Glutamatergic neuron (in vitro differentiated cells): Measurements from ENCODE around the gene FAM20C. TPM values are rescaled to one million over a fixed set of nuclear protein-coding genes. Genes with fewer than 3 reads are reported as not detected.

ENCODE experiments used
- DNase-seq: peaks from one replicate; pipeline ENCODE4 v3.0.0; 2022
- H3K27ac Mint-ChIP-seq: one replicate; pipeline ENCODE4 v1.8.0; 2020; ENCODE audit warnings: mild to moderate bottlenecking, mixed read lengths, inconsistent platforms; ENCODE audit not compliant: unreplicated experiment
- H3K27me3 Mint-ChIP-seq: one replicate; pipeline ENCODE4 v1.8.0; 2020; ENCODE audit warnings: mild to moderate bottlenecking, moderate library complexity, mixed read lengths, inconsistent platforms; ENCODE audit not compliant: unreplicated experiment
- H3K36me3 Mint-ChIP-seq: one replicate; pipeline ENCODE4 v1.8.0; 2020; ENCODE audit warnings: mild to moderate bottlenecking, mixed read lengths, inconsistent platforms; ENCODE audit not compliant: unreplicated experiment
- H3K4me1 Mint-ChIP-seq: one replicate; pipeline ENCODE4 v1.8.0; 2020; ENCODE audit warnings: mild to moderate bottlenecking, low read depth, mixed read lengths, inconsistent platforms; ENCODE audit not compliant: unreplicated experiment
- H3K4me3 Mint-ChIP-seq: one replicate; pipeline ENCODE4 v1.8.0; 2020; ENCODE audit warnings: mild to moderate bottlenecking, mixed read lengths, inconsistent platforms; ENCODE audit not compliant: unreplicated experiment
- H3K9me3 Mint-ChIP-seq: one replicate; pipeline ENCODE4 v1.8.0; 2020; ENCODE audit warnings: mild to moderate bottlenecking, moderate library complexity, mixed read lengths, inconsistent platforms; ENCODE audit not compliant: unreplicated experiment
- CTCF ChIP-seq: fragments of 200-600 bp; sonication (generic); IDR thresholded peaks from one replicate; pipeline ENCODE4 v1.5.0; 2021; ENCODE audit not compliant: partially characterized antibody, unreplicated experiment
- total RNA-seq: library from RNA; stranded (reverse); fragmentation: NEBNext Ultra II Directional; extraction: Animal tissue kit (Norgen Biotek cat#: 25700); gene quantifications from one replicate; pipeline ENCODE4 v1.2.1, GENCODE V29; 2021; ENCODE audit not compliant: unreplicated experiment

FAM20C gene
- total RNA-seq, 1 donor from 2014 or later = 199 TPM

GRCh38 chr7:176381-176780 lies 16.0 kb upstream of the FAM20C start:
- H3K27me3 Mint-ChIP-seq = peaks cover 5% of the 10 kb centered on the region

GRCh38 chr7:176786-177459 lies 15.4 kb upstream of the FAM20C start:
- DNase-seq = no peak
- Mint-ChIP-seq H3K9me3 (no peaks in the 10 kb centered on the region), H3K4me1 (peaks cover 4% of the 10 kb centered on the region), H3K27ac (no peak overlapping the region), H3K36me3 (no peaks in the 10 kb centered on the region), H3K4me3 (no peak overlapping the region), H3K27me3 (peaks cover 5% of the 10 kb centered on the region)
- no peak for TF ChIP-seq CTCF

More at GRCh38 chr7:176381-176780, 16.0 kb upstream of the FAM20C start:
- H3K4me3 Mint-ChIP-seq = no peak overlapping the region
- H3K27ac Mint-ChIP-seq = no peak overlapping the region
- no peak for DNase-seq
- H3K36me3 Mint-ChIP-seq = no peaks in the 10 kb centered on the region
- peaks cover under 1% of the 10 kb centered on the region for H3K4me1 Mint-ChIP-seq
- TF ChIP-seq CTCF = no peak
- H3K9me3 Mint-ChIP-seq = peaks cover 2% of the 10 kb centered on the region

GRCh38 chr7:178444-178843 lies 13.9 kb upstream of the FAM20C start:
- H3K4me1 Mint-ChIP-seq = peaks cover 5% of the 10 kb centered on the region
- H3K4me3 Mint-ChIP-seq = no peak overlapping the region
- peaks cover 5% of the 10 kb centered on the region for H3K27me3 Mint-ChIP-seq

DNA sequence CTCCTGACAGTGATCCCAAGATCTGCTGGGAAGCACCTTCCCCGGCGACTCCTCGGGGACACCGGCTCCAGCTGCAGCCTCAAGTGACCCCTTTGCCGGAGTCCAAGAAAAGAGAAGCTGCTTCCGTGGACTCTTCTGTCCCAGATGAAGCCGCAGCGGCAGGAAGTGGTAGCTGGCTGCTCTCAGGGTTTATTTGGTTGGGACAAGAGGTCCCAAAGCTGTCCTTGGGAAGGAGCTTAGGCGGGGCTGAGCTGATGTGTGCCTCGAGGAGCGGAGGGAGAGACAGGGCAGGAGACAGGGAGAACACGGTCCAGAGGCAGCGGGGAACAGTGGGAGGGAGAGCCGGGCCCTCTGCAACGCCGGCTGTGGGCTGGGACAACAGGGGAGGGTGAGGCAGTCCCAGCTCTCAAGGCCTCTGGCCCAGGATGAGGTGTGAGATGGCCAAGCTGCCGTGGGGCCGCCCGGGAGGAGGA lies 13.1 kb upstream of the FAM20C start:
- Mint-ChIP-seq H3K4me1 (peaks cover 6% of the 10 kb centered on the region), H3K36me3 (peaks cover 4% of the 10 kb centered on the region), H3K9me3 (no peaks in the 10 kb centered on the region), H3K4me3 (no peak overlapping the region), H3K27me3 (peaks cover 7% of the 10 kb centered on the region), H3K27ac (no peak overlapping the region)
- no peak for DNase-seq
- no peak for TF ChIP-seq CTCF

More at GRCh38 chr7:178444-178843, 13.9 kb upstream of the FAM20C start:
- Mint-ChIP-seq H3K9me3 (no peaks in the 10 kb centered on the region), H3K36me3 (peaks cover 2% of the 10 kb centered on the region), H3K27ac (no peak overlapping the region)
- no peak for TF ChIP-seq CTCF
- DNase-seq = no peak

- Mint-ChIP-seq H3K4me1 (peaks cover 6% of the 10 kb centered on the region), H3K27me3 (peaks cover 7% of the 10 kb centered on the region), H3K4me3 (no peak overlapping the region), H3K9me3 (no peaks in the 10 kb centered on the region), H3K27ac (no peak overlapping the region), H3K36me3 (peaks cover 4% of the 10 kb centered on the region)
- TF ChIP-seq CTCF = no peak
- DNase-seq = no peak
Observed at GRCh38 chr7:179948-180694, 12.2 kb upstream of the FAM20C start.
